ENCODE results near the gene ELOVL2.
"Not testable (repeated sequence)": the region's sequence is repeated elsewhere in the genome, so short reads cannot be mapped to it uniquely, and the experiment has no call there.

The ELOVL2 gene

DNA sequence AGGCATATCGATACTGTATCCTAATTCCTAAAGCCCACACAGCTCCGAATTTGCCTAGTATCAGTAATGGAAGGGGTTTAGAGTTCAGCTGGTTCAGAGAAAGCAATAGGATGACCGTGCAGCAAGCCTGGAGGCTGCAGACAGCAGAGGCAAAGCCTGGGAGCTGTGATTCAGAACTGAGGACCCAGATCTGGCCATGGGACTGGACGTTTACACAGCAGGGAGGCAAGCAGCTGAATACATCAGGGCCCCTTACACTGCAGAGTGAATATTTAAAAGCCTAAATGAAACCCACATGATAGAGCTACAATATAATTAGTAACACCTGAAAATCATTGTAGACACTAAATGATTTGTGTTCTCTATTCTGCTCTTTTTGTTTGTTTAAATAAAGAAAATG is 38.0 kb downstream of the ELOVL2 start:
- H3K9me3 ChIP-seq (ENCODE audit: insufficient read depth, low read length, severe bottlenecking), result no peaks in the 10 kb centered on the region
- no peak for ATAC-seq (ENCODE audit: insufficient read depth, low read depth)
- no peak overlapping the region for H3K27ac ChIP-seq (ENCODE audit: low read length)
- no peak overlapping the region for H3K4me2 ChIP-seq (ENCODE audit: insufficient read depth, low read length)
- H3K9ac ChIP-seq (ENCODE audit: low read depth, low read length), result no peak overlapping the region
- H3K4me3 ChIP-seq (ENCODE audit: low read depth in 1 of 2, low read length in 2 of 2), result no peak overlapping the region
- no peaks in the 10 kb centered on the region for H4K20me1 ChIP-seq (ENCODE audit: insufficient read depth, low read length)
- DNase-seq, result no peak
- no peaks in the 10 kb centered on the region for H3K36me3 ChIP-seq (ENCODE audit: insufficient read depth, low read length)
- no peaks in the 10 kb centered on the region for H3K4me1 ChIP-seq (ENCODE audit: insufficient read depth, low read length)
- no peak for TF ChIP-seq EZH2 (IDR thresholded peaks at IDR 0.05; ENCODE audit: borderline replicate concordance, low read depth, low read length, severe bottlenecking)
- TF ChIP-seq, protein P1, sequence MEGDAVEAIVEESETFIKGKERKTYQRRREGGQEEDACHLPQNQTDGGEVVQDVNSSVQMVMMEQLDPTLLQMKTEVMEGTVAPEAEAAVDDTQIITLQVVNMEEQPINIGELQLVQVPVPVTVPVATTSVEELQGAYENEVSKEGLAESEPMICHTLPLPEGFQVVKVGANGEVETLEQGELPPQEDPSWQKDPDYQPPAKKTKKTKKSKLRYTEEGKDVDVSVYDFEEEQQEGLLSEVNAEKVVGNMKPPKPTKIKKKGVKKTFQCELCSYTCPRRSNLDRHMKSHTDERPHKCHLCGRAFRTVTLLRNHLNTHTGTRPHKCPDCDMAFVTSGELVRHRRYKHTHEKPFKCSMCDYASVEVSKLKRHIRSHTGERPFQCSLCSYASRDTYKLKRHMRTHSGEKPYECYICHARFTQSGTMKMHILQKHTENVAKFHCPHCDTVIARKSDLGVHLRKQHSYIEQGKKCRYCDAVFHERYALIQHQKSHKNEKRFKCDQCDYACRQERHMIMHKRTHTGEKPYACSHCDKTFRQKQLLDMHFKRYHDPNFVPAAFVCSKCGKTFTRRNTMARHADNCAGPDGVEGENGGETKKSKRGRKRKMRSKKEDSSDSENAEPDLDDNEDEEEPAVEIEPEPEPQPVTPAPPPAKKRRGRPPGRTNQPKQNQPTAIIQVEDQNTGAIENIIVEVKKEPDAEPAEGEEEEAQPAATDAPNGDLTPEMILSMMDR (IDR thresholded peaks at IDR 0.05; ENCODE audit: borderline replicate concordance, extremely low read depth, low read length, poor library complexity, severe bottlenecking), result no peak
- no peaks in the 10 kb centered on the region for H3K79me2 ChIP-seq (ENCODE audit: insufficient read depth, low read length)
- H3K27me3 ChIP-seq (ENCODE audit: insufficient read depth, low read length, poor library complexity), result peaks cover 8% of the 10 kb centered on the region
- H2AFZ ChIP-seq (ENCODE audit: low read depth, low read length), result no peak overlapping the region

DNA sequence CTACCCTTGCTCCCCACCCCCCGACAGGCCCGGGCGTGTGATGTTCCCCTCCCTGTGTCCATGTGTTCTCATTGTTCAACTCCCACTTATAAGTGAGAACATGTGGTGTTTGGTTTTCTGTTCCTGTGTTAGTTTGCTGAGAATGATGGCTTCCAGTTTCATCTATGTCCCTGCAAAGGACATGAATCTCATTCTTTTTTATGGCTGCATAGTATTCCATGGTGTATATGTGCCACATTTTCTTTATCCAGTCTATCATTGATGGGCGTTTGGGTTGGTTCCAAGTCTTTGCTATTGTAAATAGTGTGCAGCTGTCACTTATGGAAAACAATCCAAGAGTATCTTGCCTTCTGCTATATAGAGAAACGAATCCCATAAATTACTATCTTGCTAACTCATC is 40.8 kb downstream of the ELOVL2 start:
- not testable (repeated sequence) for H3K36me3 ChIP-seq (ENCODE audit: insufficient read depth, low read length); H3K9me3 ChIP-seq (ENCODE audit: insufficient read depth, low read length, severe bottlenecking)

DNA sequence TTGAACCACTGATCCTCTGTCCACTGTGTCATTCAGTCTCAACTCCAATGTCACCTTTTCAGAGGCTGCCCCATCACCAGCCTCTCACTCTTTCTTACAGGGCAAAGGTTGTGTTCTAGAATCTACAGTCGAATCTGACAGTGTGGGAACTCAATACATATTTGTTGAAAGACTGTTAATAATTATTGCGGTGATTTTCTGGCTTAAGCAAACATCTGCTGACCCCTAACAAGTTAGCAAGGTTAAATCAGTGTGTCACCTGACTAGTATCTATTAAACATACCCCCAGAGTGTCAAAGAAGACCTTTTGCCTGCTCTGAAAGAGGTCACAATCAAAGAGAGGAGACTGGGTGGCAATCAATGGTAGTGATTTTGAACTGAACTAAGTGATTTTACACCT is 41.9 kb downstream of the ELOVL2 start:
- Histone ChIP-seq H3K27ac (ENCODE audit: low read length) (no peak overlapping the region), H3K27me3 (ENCODE audit: insufficient read depth, low read length, poor library complexity) (peaks cover 6% of the 10 kb centered on the region), H4K20me1 (ENCODE audit: insufficient read depth, low read length) (no peaks in the 10 kb centered on the region), H3K36me3 (ENCODE audit: insufficient read depth, low read length) (no peaks in the 10 kb centered on the region), H2AFZ (ENCODE audit: low read depth, low read length) (no peak overlapping the region), H3K9me3 (ENCODE audit: insufficient read depth, low read length, severe bottlenecking) (no peaks in the 10 kb centered on the region), H3K9ac (ENCODE audit: low read depth, low read length) (no peak overlapping the region), H3K4me1 (ENCODE audit: insufficient read depth, low read length) (no peaks in the 10 kb centered on the region), H3K4me2 (ENCODE audit: insufficient read depth, low read length) (no peak overlapping the region), H3K4me3 (ENCODE audit: low read depth in 1 of 2, low read length in 2 of 2) (no peak overlapping the region), H3K79me2 (ENCODE audit: insufficient read depth, low read length) (no peaks in the 10 kb centered on the region)
- no peak for ATAC-seq (ENCODE audit: insufficient read depth, low read depth)
- TF ChIP-seq, protein P1 (IDR thresholded peaks at IDR 0.05; ENCODE audit: borderline replicate concordance, extremely low read depth, low read length, poor library complexity, severe bottlenecking), result no peak
- no peak for TF ChIP-seq EZH2 (IDR thresholded peaks at IDR 0.05; ENCODE audit: borderline replicate concordance, low read depth, low read length, severe bottlenecking)
- DNase-seq, result no peak

More for the DNA sequence above, 40.8 kb downstream of the ELOVL2 start:
- H3K27ac ChIP-seq (ENCODE audit: low read length); H2AFZ ChIP-seq (ENCODE audit: low read depth, low read length); H3K4me2 ChIP-seq (ENCODE audit: insufficient read depth, low read length); H3K79me2 ChIP-seq (ENCODE audit: insufficient read depth, low read length); H4K20me1 ChIP-seq (ENCODE audit: insufficient read depth, low read length); H3K4me3 ChIP-seq (ENCODE audit: low read depth in 1 of 2, low read length in 2 of 2); H3K4me1 ChIP-seq (ENCODE audit: insufficient read depth, low read length); DNase-seq; ATAC-seq (ENCODE audit: insufficient read depth, low read depth); H3K9ac ChIP-seq (ENCODE audit: low read depth, low read length); H3K27me3 ChIP-seq (ENCODE audit: insufficient read depth, low read length, poor library complexity): not testable (repeated sequence)

DNA sequence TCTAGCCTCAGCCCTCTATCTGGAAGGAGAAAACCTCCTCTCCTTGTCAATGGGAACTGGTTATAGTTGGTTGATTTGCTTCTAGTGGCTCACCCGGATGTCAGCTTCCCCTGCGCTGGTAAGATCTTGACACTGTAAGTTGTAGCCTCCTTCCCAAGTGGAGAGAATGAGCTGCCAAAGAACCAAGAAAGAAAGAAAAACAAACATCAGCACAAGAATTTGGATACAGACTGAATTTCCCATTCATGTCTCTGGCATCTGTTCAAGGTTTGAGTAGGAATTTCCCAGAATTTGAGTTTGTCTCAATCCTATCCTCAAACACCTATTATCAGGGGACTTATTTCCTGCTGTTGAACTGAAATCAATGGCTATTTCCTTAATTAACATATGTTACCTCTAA is 44.1 kb downstream of the ELOVL2 start:
- H4K20me1 ChIP-seq (ENCODE audit: insufficient read depth, low read length), result no peaks in the 10 kb centered on the region
- no peaks in the 10 kb centered on the region for H3K27me3 ChIP-seq (ENCODE audit: insufficient read depth, low read length, poor library complexity)
- H3K9me3 ChIP-seq (ENCODE audit: insufficient read depth, low read length, severe bottlenecking), result no peaks in the 10 kb centered on the region
- no peak for ATAC-seq (ENCODE audit: insufficient read depth, low read depth)
- H3K79me2 ChIP-seq (ENCODE audit: insufficient read depth, low read length), result no peaks in the 10 kb centered on the region
- H3K4me2 ChIP-seq (ENCODE audit: insufficient read depth, low read length), result no peak overlapping the region
- no peaks in the 10 kb centered on the region for H3K36me3 ChIP-seq (ENCODE audit: insufficient read depth, low read length)
- no peak for DNase-seq
- no peaks in the 10 kb centered on the region for H3K4me1 ChIP-seq (ENCODE audit: insufficient read depth, low read length)
- no peak for TF ChIP-seq EZH2 (IDR thresholded peaks at IDR 0.05; ENCODE audit: borderline replicate concordance, low read depth, low read length, severe bottlenecking)
- TF ChIP-seq, protein P1 (IDR thresholded peaks at IDR 0.05; ENCODE audit: borderline replicate concordance, extremely low read depth, low read length, poor library complexity, severe bottlenecking), result no peak
- no peak overlapping the region for H3K9ac ChIP-seq (ENCODE audit: low read depth, low read length)
- H3K4me3 ChIP-seq (ENCODE audit: low read depth in 1 of 2, low read length in 2 of 2), result no peak overlapping the region
- H3K27ac ChIP-seq (ENCODE audit: low read length), result no peak overlapping the region
- no peak overlapping the region for H2AFZ ChIP-seq (ENCODE audit: low read depth, low read length)

Measured in DND-41 (cell line).